LNCAP (cell line): ENCODE measurements around the gene RGS19.

Experiments
- CTCF ChIP-seq: fragments of 450-650 bp; IDR thresholded peaks from 2 replicates; pipeline ENCODE4 v1.5.1; 2017; ENCODE audit warnings: mild to moderate bottlenecking

RGS19 gene

GRCh38 chr20:64050261-64051032, 28.9 kb downstream of the RGS19 start:
- TF ChIP-seq CTCF = no peak

GRCh38 chr20:64049878-64050260, 29.4 kb downstream of the RGS19 start:
- no peak for TF ChIP-seq CTCF

GRCh38 chr20:64049060-64049877, 30.0 kb downstream of the RGS19 start, which contains the start of gene SOX18:
TSS of gene SOX18 (minus strand) at chr20:64049639. CDS start at chr20:64049516, 123 bp downstream.
- TF ChIP-seq CTCF = no peak

- TF ChIP-seq CTCF = no peak
These were observed 30.8 kb downstream of the RGS19 start for GRCh38 chr20:64048402-64049044.

GRCh38 chr20:64047968-64048401, 31.3 kb downstream of the RGS19 start:
- TF ChIP-seq CTCF = no peak

- no peak for TF ChIP-seq CTCF
These were observed 32.3 kb downstream of the RGS19 start for GRCh38 chr20:64047046-64047389.

GRCh38 chr20:64045346-64046011, 33.8 kb downstream of the RGS19 start:
- TF ChIP-seq CTCF = no peak
